ENCODE results near the gene DHRS2. TPM values are rescaled to one million over a fixed set of nuclear protein-coding genes. Genes with fewer than 3 reads are reported as not detected.
A peak's percentile ranks its signal among the peaks of the same experiment; 100 is the strongest.

The DHRS2 gene
- polyA plus RNA-seq, 6 donors from 2014 or later, result not detected

DNA sequence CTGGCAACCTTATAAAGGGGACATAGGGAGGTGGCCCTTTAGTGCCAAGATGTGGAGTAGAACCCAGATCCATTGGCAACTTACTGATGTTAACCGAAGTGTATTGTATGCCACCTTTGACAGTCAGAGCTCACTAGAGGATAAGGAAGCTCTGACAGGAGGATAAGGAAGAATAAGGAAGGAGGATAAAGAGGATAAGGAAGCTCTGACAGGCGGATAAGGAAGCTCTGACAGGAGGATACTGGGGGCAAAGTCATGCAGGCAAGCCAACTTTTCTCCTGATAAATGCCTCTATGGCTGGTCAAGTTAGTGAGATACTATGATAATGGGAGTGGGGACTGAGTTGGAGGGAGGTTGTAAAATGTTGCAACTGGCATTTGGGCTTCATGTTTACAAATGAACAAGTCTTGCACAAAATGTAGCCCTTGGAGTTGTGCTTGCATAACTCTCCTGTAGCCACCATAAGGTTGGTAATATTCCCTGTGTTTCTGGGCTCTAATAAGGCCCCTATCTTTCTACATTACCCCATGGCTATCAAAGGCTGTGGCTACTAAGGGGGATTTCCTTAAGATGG, 17.7 kb upstream of the DHRS2 start:
- H3K27ac Mint-ChIP-seq, result peak overlapping the region in 1 of 6 donors; percentile 28
- no peaks in the 10 kb centered on the region for H3K9me3 Mint-ChIP-seq
- ATAC-seq (ENCODE audit: low read depth in 2 of 2), result no peak
- no peak for DNase-seq
- no peak overlapping the region for H3K4me3 Mint-ChIP-seq
- no peaks in the 10 kb centered on the region for H3K36me3 Mint-ChIP-seq
- no peaks in the 10 kb centered on the region for H3K4me1 Mint-ChIP-seq
- H3K27me3 Mint-ChIP-seq, result peaks cover 39 to 43% (median 40%) of the 10 kb centered on the region in 3 donors

DNA sequence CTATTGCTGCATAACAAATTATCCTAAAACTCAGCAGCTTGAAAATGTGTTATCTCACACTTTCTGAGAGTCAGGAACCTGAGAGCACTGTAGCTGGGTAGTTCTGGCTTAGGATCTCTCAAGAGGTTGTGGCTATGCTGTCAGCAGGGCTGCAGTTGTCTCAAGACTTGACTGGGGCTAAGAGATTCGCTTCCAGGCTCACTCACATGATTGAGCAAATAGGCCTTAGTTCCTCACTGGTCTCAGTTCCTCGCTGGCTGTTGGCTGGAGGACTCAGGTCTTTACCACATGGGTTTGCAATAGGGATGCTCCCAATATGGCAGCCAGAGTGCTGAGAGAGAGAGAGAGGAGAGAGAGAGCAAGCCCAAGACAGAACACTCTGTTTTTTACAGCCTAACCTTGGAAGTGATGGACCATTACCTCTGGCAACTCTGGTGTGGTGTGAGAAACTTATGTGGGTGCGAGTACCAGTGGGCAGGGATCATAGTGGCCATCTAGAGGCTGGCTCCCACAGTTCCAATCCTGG, 15.9 kb upstream of the DHRS2 start:
- Mint-ChIP-seq H3K27ac (no peak overlapping the region), H3K27me3 (peaks cover 29 to 44% (median 37%) of the 10 kb centered on the region in 3 donors), H3K9me3 (peaks cover 0 to 14% (median 9%) of the 10 kb centered on the region in 7 donors), H3K4me1 (no peaks in the 10 kb centered on the region), H3K4me3 (no peak overlapping the region), H3K36me3 (peaks cover 0 to 6% of the 10 kb centered on the region in 2 donors)
- ATAC-seq (ENCODE audit: low read depth in 2 of 2) (no peak), DNase-seq (no peak)

DNA sequence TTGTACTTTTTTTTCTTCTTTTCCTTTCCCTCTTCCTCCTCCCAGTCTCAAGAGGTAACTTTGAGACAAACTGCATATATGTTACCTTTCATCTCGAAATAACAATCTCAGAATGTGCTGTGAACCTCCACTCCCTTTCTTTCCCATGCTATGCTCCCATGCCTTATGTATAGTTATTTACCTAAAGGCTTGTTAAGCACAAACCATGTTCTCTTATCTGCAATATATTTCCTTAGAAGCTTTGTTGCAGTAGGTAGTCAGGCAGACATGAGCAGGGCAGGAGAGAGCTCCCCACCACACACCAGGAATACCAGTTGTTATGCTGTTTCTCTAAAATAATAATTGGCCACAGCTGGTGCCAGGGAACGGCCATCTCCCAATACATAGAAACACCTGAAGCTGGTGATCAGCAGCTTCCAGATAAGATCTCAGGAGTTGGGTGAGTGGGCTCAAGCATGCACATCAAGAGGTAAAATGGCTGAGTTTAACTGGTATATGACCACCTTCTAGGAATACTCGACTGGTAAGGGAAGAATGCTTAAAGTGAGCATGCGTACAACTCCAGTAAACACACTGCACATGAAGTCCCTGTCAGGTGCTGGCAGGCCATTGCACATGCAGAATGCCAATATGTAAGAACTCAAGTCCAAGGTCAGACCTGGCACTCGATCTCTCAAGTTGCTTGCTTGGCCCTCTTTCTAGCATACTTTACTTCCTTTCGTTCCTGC, 14.8 kb upstream of the DHRS2 start:
- Mint-ChIP-seq H3K27ac (peak overlapping the region in 1 of 6 donors; percentile 62), H3K4me3 (no peak overlapping the region), H3K4me1 (no peaks in the 10 kb centered on the region), H3K27me3 (peaks cover 29 to 48% (median 37%) of the 10 kb centered on the region in 3 donors), H3K9me3 (peaks cover 0 to 23% (median 12%) of the 10 kb centered on the region in 7 donors), H3K36me3 (peaks cover 0 to 9% of the 10 kb centered on the region in 2 donors)
- no peak for DNase-seq
- ATAC-seq (ENCODE audit: low read depth in 2 of 2), result no peak

DNA sequence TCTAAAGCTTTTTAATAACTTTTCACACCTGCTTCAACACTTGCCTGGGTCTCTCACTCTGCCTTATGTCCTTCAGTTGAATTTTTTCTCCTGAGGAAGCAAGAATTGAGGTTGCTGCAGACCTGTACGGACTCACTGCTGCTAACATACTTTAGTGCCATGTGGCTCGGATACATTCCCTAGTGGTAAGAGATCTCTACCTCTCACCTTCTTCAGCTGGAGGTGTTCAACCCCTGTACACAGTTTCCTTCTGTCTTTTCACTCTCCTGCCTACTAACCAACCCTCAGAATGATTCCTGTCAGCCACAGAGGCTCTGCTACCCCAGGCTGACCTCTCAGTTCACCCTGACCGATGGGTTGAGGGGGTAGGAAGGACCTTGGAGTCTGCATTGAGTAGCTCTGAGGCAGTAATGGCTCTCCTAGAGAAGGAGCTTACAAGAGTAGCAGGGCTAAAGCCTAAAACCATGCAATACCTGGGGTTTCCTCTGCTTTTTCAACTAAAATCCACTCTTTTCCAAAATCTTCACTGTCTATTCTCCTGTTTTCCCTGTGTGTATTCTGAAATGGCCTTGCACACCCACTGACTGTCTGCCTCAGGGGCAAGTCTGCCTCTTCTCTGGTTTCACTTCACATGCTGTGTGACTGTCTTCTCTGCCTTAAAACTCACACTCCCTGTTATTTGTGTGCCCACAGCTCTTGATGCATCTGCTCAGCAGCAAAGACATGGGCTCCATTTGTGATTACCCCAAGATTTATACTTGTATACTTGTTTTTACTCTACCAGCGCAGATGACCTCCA, 14.0 kb upstream of the DHRS2 start:
- Mint-ChIP-seq H3K4me3 (no peak overlapping the region), H3K36me3 (peaks cover 0 to 9% of the 10 kb centered on the region in 2 donors), H3K4me1 (no peaks in the 10 kb centered on the region), H3K27me3 (peaks cover 32 to 50% (median 45%) of the 10 kb centered on the region in 3 donors), H3K9me3 (peaks cover 0 to 23% (median 12%) of the 10 kb centered on the region in 7 donors), H3K27ac (peak overlapping the region in 1 of 6 donors; percentile 1)
- ATAC-seq (ENCODE audit: low read depth in 2 of 2) (no peak), DNase-seq (no peak)

DNA sequence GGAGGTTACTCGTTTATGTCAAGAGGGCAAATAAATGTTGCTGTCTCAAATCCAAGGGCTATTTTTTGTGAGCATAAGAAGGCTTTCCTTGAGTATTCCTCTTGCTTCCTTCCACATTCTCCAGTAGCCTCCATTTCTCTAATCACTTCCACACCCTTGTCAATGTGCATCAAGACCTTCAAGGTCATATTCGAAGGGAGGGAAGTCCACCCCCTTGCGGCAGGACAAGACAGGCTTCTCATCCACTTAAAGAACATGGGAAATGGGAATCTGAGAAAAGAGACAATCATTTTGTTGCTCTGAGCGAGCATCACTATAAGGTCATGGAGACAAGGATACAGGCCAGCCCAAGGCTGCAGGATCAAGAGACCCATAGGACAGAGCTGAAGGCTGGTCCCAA, 13.2 kb upstream of the DHRS2 start:
- Mint-ChIP-seq H3K27ac (no peak overlapping the region), H3K9me3 (peaks cover 0 to 23% (median 12%) of the 10 kb centered on the region in 7 donors), H3K27me3 (peaks cover 40 to 59% (median 54%) of the 10 kb centered on the region in 3 donors), H3K36me3 (peaks cover 0 to 9% of the 10 kb centered on the region in 2 donors), H3K4me3 (no peak overlapping the region), H3K4me1 (no peaks in the 10 kb centered on the region)
- DNase-seq, result no peak
- ATAC-seq (ENCODE audit: low read depth in 2 of 2), result no peak

DNA sequence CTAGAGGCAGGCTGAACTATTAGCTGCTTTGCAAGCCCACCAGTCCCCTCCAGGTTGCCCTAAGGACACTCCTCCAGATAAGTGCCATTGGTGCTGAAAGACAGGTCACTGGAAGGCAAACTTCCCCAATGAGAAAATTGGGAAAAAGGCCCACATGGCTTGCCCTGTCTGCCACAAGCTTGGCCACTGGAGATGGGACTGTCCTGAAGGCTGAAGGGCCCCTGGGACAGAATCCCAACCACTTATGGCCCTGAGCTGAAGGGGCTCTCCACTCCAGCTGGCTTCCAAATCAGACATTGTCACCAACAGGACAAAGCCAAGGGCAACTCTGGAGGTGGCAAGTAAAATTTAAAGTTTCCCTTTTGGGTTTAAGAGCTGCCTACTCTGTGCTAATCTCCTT, 12.2 kb upstream of the DHRS2 start:
- H3K9me3 Mint-ChIP-seq, result peaks cover 0 to 23% (median 12%) of the 10 kb centered on the region in 7 donors
- no peak for DNase-seq
- peaks cover 42 to 54% (median 53%) of the 10 kb centered on the region in 3 donors for H3K27me3 Mint-ChIP-seq
- H3K36me3 Mint-ChIP-seq, result peaks cover 0 to 9% of the 10 kb centered on the region in 2 donors
- no peaks in the 10 kb centered on the region for H3K4me1 Mint-ChIP-seq
- H3K4me3 Mint-ChIP-seq, result no peak overlapping the region
- no peak overlapping the region for H3K27ac Mint-ChIP-seq
- no peak for ATAC-seq (ENCODE audit: low read depth in 2 of 2)

DNA sequence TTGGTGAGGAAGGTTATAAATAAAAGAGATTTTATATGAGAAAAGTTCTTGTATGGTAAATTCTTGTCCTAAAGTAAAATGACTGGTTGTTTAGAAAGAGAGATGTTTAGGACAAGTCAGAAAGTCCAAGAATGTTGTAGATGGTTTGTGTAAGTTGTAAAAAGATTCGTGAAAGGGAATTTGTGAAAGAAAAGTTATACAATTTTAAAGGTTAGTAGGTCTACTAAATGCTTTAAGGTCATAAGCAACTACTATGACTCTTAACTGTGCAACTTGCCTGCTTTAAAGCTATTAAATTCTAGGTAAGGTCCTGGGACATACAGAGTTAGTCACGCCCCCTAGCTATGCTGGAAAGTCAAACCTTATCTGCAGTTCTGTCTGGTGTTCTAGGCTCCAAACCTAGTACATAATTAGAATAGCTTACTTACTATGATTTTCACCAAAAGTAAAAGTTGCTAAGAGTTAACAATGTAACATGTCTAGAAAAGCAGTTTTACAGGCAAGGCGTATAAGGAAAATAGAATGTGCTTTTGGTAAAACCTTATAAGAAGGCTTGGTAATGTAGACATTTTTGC, 11.2 kb upstream of the DHRS2 start:
- ATAC-seq (ENCODE audit: low read depth in 2 of 2) (no peak), DNase-seq (no peak)
- Mint-ChIP-seq H3K27me3 (peaks cover 43 to 56% (median 50%) of the 10 kb centered on the region in 3 donors), H3K4me3 (no peak overlapping the region), H3K27ac (no peak overlapping the region), H3K4me1 (no peaks in the 10 kb centered on the region), H3K9me3 (peaks cover 0 to 23% (median 12%) of the 10 kb centered on the region in 7 donors), H3K36me3 (peaks cover 0 to 9% of the 10 kb centered on the region in 2 donors)

DNA sequence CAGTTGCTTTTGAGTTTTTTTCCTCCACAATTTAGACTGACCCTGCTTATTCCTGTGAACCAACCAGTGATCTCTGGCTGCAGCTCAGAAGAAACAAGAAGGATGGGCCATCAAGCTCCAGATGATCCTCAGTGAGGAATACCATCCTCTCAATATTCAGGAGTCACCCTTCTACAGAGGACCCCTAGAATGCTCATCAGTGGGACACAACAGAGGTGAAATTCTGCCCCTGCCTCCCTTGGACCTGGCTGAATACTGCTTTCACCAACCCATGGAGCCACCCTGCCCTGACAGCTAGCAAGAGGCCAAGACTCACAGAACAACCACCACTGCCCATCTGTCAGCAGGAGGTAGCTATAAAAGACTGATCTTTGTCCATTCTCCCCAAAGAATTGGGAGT, 9.2 kb upstream of the DHRS2 start:
- H3K4me3 Mint-ChIP-seq, result no peak overlapping the region
- no peak for ATAC-seq (ENCODE audit: low read depth in 2 of 2)
- peaks cover 0 to 3% (median under 1%) of the 10 kb centered on the region in 3 donors for H3K4me1 Mint-ChIP-seq
- peaks cover 33 to 50% (median 39%) of the 10 kb centered on the region in 3 donors for H3K27me3 Mint-ChIP-seq
- peaks cover 0 to 9% of the 10 kb centered on the region in 2 donors for H3K36me3 Mint-ChIP-seq
- no peak for DNase-seq
- peaks cover 0 to 23% (median 12%) of the 10 kb centered on the region in 7 donors for H3K9me3 Mint-ChIP-seq
- H3K27ac Mint-ChIP-seq, result no peak overlapping the region

DNA sequence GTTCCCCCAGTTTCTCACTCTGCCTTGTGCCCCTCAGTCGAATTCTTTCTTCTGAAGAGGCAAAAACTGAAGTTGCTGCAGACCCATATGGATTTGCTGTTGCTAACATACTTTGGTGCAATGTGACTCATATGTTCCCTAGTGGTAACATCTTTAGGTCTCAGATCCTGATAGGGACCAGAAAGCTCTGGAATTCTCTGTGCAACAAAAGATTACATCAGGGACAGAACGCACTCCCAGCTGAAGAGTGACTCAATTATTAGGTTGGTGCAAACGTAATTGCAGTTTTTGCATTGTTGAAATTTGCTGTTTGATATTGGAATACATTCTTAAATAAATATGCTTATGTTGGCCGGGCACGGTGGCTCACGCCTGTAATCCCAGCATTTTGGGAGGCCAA, 8.2 kb upstream of the DHRS2 start:
- Mint-ChIP-seq H3K9me3 (peaks cover 0 to 23% (median 12%) of the 10 kb centered on the region in 7 donors), H3K4me3 (no peak overlapping the region), H3K36me3 (peaks cover 0 to 9% of the 10 kb centered on the region in 2 donors), H3K27me3 (peaks cover 23 to 41% (median 34%) of the 10 kb centered on the region in 3 donors), H3K27ac (no peak overlapping the region), H3K4me1 (peaks cover 4 to 8% (median 6%) of the 10 kb centered on the region in 3 donors)
- DNase-seq (no peak), ATAC-seq (ENCODE audit: low read depth in 2 of 2) (no peak)

DNA sequence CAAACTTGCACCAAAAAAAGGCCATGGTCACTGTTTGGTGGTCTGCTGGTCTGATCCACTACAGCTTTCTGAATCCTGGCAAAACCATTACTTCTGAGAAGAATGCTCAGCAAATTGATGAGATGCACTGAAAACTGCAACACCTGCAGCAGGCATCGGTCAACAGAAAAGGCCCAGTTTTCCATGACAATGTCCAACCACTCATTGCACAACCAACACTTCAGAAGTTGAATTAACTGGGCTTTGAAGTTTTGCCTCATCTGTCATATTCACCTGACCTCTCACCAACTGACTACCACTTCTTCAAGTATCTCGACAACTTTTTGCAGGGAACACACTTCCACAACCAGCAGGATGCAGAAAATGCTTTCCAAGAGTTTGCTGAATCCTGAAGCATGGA, 7.0 kb upstream of the DHRS2 start:
- ATAC-seq (ENCODE audit: low read depth in 2 of 2) (no peak), DNase-seq (no peak)
- peaks cover 0 to 19% (median 12%) of the 10 kb centered on the region in 7 donors for H3K9me3 Mint-ChIP-seq
- H3K27me3 Mint-ChIP-seq, result peaks cover 26 to 42% (median 31%) of the 10 kb centered on the region in 3 donors
- H3K4me1 Mint-ChIP-seq, result peaks cover 4 to 8% (median 6%) of the 10 kb centered on the region in 3 donors
- no peak overlapping the region for H3K27ac Mint-ChIP-seq
- H3K36me3 Mint-ChIP-seq, result peaks cover 0 to 9% of the 10 kb centered on the region in 2 donors
- H3K4me3 Mint-ChIP-seq, result no peak overlapping the region

DNA sequence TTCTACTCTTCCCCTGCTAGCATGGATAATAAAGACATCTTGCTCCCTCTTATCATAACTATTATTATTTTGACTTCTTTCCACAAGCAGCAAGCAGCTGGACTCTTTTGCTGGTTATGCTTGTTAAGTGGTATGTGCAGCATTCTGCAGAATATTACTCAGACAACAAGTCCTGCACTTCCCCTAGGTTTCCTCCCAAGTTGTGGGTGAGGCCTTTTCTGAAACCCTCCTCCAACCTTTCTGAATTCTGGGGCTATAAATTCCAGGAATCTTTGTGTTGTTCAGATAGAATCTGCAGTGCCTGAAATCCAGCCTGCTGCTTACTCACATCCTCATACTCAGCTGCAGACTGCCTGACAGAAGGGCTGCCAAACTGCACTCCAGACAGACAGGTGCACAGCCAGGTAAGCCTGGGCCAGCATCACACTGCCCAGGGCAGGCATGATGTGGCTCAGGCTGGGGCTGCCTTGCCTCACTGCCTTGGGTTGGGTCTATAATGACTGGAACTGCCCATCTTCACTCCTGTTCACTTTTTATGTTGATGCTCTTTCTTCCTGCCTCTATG, 6.2 kb upstream of the DHRS2 start:
- no peak for DNase-seq
- no peak for ATAC-seq (ENCODE audit: low read depth in 2 of 2)
- H3K4me1 Mint-ChIP-seq, result peaks cover 4 to 9% (median 7%) of the 10 kb centered on the region in 3 donors
- H3K27me3 Mint-ChIP-seq, result peaks cover 26 to 38% (median 30%) of the 10 kb centered on the region in 3 donors
- no peak overlapping the region for H3K4me3 Mint-ChIP-seq
- peaks cover 0 to 6% of the 10 kb centered on the region in 2 donors for H3K36me3 Mint-ChIP-seq
- H3K9me3 Mint-ChIP-seq, result peaks cover 0 to 12% (median 5%) of the 10 kb centered on the region in 7 donors
- H3K27ac Mint-ChIP-seq, result no peak overlapping the region

DNA sequence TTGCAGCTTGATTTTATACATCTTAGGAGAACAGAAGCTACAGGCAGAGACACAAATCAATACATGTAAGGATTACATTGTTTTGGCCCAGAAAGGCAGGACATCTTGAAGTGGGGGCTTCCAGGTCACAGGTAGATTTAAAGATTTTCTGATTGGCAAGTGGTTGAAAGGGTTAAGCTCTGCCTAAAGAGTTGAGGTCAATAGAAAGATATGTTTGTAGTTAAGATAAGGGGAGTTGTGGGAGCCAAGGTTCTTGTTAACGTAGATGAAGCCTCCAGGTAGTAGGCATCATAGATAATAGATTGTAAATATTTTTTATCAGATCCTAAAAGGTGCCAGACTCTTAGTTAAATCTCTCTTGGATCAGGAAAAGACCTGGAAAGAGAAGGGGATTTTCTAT, 5.5 kb upstream of the DHRS2 start:
- peaks cover 4 to 14% (median 11%) of the 10 kb centered on the region in 3 donors for H3K4me1 Mint-ChIP-seq
- no peak for DNase-seq
- no peak for ATAC-seq (ENCODE audit: low read depth in 2 of 2)
- H3K9me3 Mint-ChIP-seq, result peaks cover 0 to 4% (median 0%) of the 10 kb centered on the region in 7 donors
- peaks cover 24 to 38% (median 26%) of the 10 kb centered on the region in 3 donors for H3K27me3 Mint-ChIP-seq
- H3K4me3 Mint-ChIP-seq, result no peak overlapping the region
- no peak overlapping the region for H3K27ac Mint-ChIP-seq
- no peaks in the 10 kb centered on the region for H3K36me3 Mint-ChIP-seq
